Kidney tubule cell (primary cell): ENCODE results near the gene GMPS.
A peak's percentile ranks its signal among the peaks of the same experiment; 100 is the strongest.
"Not testable (repeated sequence)": the region's sequence is repeated elsewhere in the genome, so short reads cannot be mapped to it uniquely, and the experiment has no call there.

Source experiments
- DNase-seq: peaks from one replicate; pipeline ENCODE4 v3.0.0-alpha.2; 2018; ENCODE audit warnings: low spot score

Gene GMPS

DNA sequence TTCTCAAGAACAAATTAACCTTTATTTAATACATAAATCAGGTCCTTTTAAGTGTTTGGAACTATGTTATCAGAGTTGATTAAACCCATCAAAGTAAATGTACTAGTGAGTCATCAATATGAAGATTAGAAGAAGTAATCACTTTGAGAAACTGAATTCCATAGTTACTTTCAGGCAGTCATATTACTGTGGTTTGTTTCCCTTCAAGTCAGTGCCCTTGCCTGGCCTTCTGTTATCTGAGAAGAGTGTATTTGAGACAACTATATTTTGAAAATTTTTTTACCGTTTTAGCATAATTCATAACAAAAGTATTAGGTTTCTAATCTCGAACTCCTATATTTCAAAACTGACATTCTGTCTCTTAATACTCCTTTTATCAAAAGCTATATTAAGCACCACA lies 73.6 kb downstream of the GMPS start:
- no peak for DNase-seq

DNA sequence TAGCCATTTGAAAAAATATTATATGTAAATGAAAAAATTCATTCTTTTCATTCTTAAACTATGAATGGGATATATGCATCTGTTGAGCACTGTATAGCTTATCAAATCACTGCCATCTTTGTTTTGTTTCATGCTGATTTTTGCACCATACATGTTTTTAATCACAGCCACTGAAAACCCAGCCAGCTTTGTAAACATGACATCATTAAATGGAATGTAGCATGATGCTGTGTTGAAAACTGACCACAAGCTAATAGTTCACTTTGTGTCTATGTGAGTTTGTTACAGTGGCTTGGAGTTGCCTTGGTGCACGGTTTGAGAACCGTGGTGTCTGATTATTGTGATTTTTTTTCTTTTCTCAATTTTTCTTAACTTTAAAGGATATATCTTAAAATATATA lies 75.7 kb downstream of the GMPS start:
- peak; percentile 77 for DNase-seq

GRCh38 chr3:155948476-155948875 lies 78.0 kb downstream of the GMPS start:
- no peak for DNase-seq

DNA sequence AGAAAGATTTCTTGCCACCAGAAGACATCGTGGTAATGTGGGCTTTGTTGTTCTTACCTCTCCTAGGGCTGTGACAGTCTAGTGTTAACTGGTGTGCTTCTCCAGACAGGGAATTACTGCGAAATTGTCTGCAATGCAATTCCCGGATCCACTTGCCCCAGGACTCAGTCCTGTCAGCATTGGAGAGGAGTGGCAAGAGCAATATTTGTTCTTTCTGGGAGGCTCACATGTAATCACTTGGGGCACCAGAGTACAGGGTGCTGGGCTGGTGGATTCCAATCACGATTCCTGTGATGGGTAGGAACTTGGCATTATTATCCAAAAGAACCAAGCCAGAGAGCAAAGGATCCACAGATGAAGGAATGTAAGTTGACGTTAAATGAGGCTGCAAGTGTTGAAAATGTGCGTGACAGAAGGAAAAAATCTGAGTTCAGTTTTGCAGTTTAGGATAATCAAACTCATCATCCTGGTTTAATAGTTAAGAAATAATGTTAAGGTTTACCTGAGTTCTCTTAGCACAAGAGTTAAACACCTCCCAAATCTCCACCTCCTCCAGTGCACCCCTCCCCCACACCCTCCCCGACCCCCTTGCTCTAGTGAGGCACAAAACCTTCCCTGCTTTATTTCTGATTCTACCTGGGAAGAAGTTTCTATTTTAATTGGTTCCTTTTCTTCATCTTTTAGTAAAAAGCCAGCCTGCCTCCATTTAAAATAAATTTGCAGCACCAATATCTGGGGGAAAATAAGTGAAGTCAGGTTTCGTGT lies 79.2 kb downstream of the GMPS start:
- no peak for DNase-seq

DNA sequence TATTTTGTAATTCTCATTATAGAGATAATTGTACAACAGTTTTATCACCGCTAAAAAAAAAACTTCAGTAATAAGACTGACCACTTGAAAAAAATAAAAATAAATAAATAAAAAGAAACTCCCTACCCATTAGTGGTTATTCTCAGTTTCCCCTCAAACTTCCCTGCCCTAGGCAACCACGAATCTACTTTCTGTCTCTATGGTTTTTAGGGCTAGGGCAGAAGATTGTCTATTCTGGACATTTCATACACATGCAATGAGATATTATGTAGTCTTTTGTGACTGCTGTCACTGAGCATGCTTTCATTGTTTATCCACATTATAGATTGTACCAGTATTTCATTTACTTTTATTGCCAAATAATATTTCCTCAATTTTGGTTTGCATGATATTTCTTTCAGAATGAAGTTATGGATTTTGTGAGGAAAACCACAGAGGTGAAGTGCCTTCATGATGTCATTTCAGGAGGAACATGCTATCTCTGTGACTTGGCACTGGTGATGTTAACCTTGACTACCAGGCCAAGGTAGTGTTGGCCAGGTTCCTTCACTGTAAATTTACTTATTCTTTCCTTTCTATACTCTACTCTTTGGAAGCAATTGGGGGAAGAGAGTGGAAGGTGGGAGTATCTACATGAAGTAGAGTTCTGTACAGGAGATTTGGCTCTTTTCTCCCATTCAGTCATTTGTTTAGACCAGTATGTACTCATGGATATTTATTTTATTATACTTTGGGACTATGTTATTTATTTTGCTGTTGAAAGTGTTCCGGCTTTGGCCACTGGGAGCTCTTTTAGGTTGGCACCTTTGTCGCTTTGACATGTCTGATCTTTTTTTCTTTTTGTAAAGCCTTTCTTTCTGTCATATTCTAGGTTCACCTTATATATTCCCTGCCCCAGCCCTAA lies 86.3 kb downstream of the GMPS start:
- DNase-seq, result no peak

- DNase-seq, result no peak
Measured at GRCh38 chr3:155957412-155957880, 87.0 kb downstream of the GMPS start.

- no peak for DNase-seq
Measured at GRCh38 chr3:155958676-155959075, 88.2 kb downstream of the GMPS start.

DNA sequence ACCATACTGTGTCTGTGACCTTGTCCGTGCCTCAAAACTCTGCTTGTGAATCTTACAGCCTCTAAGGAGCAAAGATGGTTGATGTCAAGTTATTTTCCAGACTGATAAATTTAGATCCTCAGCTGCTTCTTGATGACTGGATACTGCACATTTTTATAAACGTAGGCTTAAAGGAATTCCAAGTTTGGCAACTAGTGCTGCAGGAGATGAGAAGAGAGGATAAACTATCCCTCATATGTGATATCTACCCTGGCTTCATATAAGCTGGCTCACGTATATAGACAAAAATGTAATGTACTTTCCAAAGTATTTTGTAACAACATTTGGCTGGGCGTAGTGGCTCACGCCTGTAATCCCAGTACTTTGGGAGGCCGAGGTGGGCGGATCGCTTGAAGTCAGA lies 89.6 kb downstream of the GMPS start:
- DNase-seq, result no peak

- not testable (repeated sequence) for DNase-seq
Measured at GRCh38 chr3:155961044-155961443, 90.6 kb downstream of the GMPS start.

- peak; percentile 25 for DNase-seq
Measured at GRCh38 chr3:155963570-155963969, 93.1 kb downstream of the GMPS start.

GRCh38 chr3:155970398-155970797 lies 99.9 kb downstream of the GMPS start:
- DNase-seq, result no peak

DNA sequence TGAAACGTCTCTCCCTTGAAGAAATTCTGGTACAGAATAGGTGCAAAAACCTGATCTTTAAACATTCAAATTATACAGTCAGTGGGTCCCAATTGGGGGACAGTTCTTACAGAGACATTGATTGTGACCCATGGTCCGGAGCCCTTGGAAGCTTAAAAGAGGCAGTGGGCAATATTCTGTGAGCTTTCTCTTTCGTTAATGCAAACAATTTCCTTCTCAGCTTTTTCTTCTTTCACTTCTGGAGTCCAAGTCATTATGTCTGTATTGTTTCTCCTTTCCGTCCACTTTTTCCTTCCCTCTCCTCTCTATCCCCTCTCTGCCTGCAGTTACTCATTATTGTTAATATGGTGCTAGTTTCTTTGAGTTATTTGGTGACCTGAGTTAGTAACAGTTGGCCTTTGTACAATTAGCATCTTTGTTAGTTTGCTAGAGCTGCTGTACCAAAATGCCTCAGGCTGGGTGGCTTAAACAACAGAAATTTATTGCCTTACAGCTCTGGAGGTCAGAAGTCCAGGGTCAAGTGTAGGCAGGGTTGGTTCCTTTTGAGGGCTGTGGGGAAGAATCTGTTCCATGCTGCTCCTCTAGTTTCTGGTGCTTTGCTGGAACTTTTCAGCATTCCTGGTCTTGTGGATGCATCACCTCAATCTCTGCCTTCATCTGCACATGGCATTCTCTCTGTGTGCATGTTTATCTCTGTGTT lies 102.6 kb downstream of the GMPS start:
- no peak for DNase-seq

DNA sequence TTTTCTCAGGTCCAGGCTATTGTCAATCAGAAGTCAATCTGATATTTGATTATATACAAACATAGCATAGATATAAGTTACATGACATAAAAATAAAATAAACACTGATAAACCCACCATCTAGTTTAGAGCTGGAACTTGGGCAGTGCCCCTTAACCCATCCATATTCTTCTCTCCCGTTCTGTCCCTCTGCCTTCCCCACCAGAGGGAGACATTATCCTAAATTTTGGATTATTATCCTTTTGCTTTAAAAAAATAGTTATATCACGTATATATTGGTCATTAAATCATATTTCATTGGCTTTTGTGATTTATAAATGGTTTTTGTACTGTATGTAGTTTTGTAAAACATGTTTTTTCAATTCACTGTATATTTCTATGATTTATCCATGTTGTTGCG lies 107.9 kb downstream of the GMPS start:
- DNase-seq, result no peak

- no peak for DNase-seq
Measured at GRCh38 chr3:155979746-155980145, 109.3 kb downstream of the GMPS start.

DNA sequence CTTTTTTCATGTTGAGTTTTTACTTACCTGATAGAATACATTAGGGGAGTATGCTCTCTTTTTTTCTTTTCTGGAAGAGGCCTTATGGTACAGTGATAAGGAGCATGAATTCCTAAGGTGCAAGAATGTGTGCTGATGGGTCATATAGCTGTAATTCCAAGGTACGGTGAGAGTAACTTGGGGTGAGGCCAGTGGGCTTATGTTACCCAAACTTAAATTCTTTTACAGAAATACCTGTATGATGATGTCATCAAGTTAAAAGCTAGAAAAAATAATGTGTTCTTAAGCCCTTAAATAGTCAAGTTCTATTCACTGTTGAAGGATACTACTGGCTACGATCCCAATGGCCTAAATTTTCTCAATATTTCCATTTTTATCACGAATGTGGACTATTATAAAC lies 111.2 kb downstream of the GMPS start:
- DNase-seq, result peak; percentile 26

- DNase-seq, result no peak
Measured at GRCh38 chr3:155983834-155984474, 113.5 kb downstream of the GMPS start.

DNA sequence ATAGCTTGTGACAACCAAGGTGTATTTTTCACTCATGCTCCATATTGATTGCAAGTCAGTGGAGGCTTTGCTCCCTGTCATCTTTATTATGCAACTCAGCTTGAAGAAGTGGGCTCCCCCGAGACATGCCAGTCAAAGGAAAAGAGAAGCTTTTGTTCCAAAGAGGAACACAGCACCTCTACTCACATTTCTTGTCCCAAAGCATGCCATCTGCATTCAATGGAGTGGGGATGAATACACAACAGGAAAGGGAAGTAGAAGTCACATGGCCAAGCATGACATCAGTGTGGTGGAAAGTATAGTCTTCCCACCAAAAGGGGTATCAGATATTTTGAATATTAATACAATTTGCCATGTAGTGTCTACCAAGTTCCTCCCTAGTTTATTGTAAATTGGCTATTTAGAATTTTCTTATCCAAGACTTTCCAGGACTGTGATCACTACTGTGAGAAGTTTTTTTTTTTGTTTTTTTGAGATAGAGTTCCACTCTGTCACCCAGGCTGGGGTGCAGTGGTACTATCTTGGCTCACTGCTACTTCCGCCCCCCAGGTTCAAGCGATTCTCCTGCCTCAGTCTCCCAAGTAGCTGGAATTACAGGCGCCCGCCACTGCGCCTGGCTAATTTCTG lies 114.5 kb downstream of the GMPS start:
- no peak for DNase-seq

DNA sequence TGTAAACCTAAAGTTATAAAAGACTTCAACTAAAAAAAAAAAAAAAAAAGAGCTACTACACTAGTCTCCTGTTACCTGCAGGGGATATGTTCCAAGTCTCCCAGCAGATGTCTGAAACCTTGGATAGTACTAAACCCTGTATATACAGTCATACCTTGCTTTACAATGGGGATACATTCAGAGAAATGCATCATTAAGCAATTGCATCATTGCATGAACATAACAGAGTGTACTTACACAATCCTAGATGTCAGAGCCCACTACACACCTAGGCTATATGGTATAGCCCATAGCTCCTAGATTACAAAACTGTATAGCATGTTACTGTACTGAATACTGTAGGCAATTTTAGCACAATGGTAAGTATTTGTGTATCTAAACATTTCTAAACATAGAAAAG lies 119.1 kb downstream of the GMPS start:
- no peak for DNase-seq

DNA sequence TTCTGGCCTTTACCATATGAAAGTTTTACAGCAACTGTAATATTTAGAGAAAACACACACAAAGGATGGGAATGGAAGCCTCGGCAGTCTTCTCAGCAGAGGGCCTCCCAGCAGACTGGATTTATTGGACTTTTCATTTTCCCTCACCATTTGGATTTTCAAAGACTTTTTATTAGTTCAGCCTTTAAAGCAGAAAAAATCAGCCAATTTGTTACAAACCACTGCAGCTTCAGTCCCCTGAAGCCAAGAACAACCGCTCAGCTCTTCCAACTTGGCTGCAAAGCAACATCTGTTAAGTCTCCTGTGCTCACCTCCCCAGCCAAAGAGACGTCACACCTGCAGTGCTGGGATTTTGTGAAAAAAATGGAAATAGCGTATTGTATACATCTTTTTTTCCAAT lies 120.8 kb downstream of the GMPS start:
- no peak for DNase-seq

- DNase-seq, result no peak
Measured at GRCh38 chr3:155991847-155992246, 121.4 kb downstream of the GMPS start.
